Measurements from ENCODE around the gene NPTX1. TPM values are rescaled to one million over a fixed set of nuclear protein-coding genes. Genes with fewer than 3 reads are reported as not detected.

Gene NPTX1
- total and polyA plus RNA-seq, 9 of the 15 experiments (the other 6 are each of a cell fraction or from before 2014, with no cell fraction given) = 0.04 TPM; not detected in 8

DNA sequence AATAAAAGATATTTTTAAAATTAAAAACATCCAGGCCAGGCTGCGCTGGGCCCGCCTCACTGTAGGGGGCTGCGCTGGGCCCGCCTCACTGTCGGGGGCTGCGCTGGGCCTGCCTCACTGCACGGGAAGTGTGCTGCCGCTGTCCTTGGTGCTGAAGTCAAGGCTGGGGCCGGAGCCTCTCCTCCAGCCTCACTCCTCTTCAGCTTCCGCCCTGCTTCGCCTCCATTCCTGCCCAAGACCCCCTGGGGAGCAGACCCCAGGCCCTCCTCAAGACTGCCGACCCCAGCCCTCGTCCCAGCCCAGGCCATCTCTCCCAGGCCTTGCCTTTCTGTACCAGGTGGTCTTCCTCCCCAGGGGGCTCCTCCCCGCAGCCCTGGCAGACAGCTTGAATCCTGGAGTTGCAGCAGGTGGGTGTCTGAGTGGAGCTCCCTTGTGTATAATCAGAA is 35.3 kb downstream of the NPTX1 start (continued):
- TF ChIP-seq, protein P1, sequence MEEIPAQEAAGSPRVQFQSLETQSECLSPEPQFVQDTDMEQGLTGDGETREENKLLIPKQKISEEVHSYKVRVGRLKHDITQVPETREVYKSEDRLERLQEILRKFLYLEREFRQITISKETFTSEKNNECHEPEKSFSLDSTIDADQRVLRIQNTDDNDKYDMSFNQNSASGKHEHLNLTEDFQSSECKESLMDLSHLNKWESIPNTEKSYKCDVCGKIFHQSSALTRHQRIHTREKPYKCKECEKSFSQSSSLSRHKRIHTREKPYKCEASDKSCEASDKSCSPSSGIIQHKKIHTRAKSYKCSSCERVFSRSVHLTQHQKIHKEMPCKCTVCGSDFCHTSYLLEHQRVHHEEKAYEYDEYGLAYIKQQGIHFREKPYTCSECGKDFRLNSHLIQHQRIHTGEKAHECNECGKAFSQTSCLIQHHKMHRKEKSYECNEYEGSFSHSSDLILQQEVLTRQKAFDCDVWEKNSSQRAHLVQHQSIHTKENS (CRISPR knock-in tag; IDR thresholded peaks at IDR 0.05) = no peak
- no peak for TF ChIP-seq BDP1 (IDR thresholded peaks at IDR 0.05; ENCODE audit: insufficient read depth, insufficient read length)
- TF ChIP-seq SOX6 (IDR thresholded peaks at IDR 0.05) = no peak
- TF ChIP-seq, protein P2, sequence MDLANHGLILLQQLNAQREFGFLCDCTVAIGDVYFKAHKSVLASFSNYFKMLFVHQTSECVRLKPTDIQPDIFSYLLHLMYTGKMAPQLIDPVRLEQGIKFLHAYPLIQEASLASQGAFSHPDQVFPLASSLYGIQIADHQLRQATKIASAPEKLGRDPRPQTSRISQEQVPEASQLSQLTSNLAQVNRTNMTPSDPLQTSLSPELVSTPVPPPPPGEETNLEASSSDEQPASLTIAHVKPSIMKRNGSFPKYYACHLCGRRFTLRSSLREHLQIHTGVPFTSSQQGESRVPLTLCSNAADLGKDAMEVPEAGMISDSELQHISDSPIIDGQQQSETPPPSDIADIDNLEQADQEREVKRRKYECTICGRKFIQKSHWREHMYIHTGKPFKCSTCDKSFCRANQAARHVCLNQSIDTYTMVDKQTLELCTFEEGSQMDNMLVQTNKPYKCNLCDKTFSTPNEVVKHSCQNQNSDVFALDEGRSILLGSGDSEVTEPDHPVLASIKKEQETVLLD (IDR thresholded peaks at IDR 0.05) = no peak
- no peak for TF ChIP-seq ZNF444 (CRISPR knock-in tag; IDR thresholded peaks at IDR 0.05)
- no peak for TF ChIP-seq ETV5 (CRISPR knock-in tag; IDR thresholded peaks at IDR 0.05; ENCODE audit: low read depth)

DNA sequence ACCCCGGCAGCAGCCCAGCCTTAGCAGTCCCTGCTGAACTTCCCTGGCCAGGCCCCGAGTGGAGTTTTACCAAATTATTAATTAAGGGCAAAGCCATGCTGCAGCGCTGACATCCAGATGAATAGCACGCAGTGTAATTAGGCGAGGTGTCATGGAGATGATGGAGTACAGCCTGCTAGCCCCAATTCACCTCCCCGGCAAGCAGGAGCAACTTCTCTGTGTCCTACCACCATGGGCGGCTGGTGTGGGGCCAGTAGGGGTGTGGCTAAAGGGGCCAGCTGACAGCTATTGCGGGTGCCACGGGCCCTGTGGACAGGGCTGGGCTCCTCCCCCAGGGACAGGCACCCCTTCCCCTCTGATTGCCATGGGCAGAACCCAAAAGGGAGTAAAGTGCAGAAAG is 36.9 kb downstream of the NPTX1 start:
- peaks cover 8% of the 10 kb centered on the region for H4K20me1 ChIP-seq (replicated peaks; ENCODE audit: control insufficient read depth, insufficient read depth, low read length)
- WGBS (ENCODE audit: insufficient coverage, low coverage, missing lambda C conversion rate) = 0% methylated on average over 8 of the region's 9 CpGs
- peaks cover 22 to 54% of the 10 kb centered on the region in 2 experiments; a peak in 3 of 5 replicates for H3K27me3 ChIP-seq (ENCODE audit: control insufficient read depth in 2 of 2, insufficient read depth in 2 of 2, low read length in 2 of 2)
- H3K27ac ChIP-seq (ENCODE audit: extremely low read depth, low read depth, low read length) = no peak overlapping the region
- H3K4me1 ChIP-seq (replicated peaks in 1 of 2; ENCODE audit: control insufficient read depth in 2 of 2, insufficient read depth in 2 of 2, low read length in 2 of 2) = peaks cover 0 to 16% of the 10 kb centered on the region in 2 experiments; a peak in 2 of 5 replicates
- BruUV-seq (replicated peaks) = no TSS peak
- no peak for DNase-seq (ENCODE audit: extremely low read depth in 1 of 4, low spot score in 3 of 4)
- no peak for ATAC-seq
- in situ Hi-C loops (cut with MboI) (no loop called here), intact Hi-C loops (cut with micrococcal nuclease) (no loop called here)
- H2AFZ ChIP-seq (ENCODE audit: low read depth, low read length) = no peak overlapping the region
- H3K36me3 ChIP-seq (ENCODE audit: control insufficient read depth, insufficient read depth, low read length) = no peaks in the 10 kb centered on the region
- H3K9ac ChIP-seq (ENCODE audit: insufficient read depth in 1 of 2, low read depth in 2 of 2, low read length in 2 of 2) = no peak overlapping the region
- no peak overlapping the region for H3K4me2 ChIP-seq (ENCODE audit: insufficient read depth, low read length)
- no peak for FAIRE-seq
- ChIA-PET POLR2A (interaction anchor here (0.6 kb wide), 1 partner anchor 8 kb away, joined by 4 read pairs; no protein-coding TSS in a partner anchor), CTCF (ENCODE audit: low intra/inter-chr PET ratio) (no interaction called here)
- H3K4me3 ChIP-seq = no peak overlapping the region
- H3K79me2 ChIP-seq (ENCODE audit: control insufficient read depth, insufficient read depth, low read length) = no peaks in the 10 kb centered on the region
- H3K9me1 ChIP-seq (ENCODE audit: control insufficient read depth, insufficient read depth, low read length) = no peaks in the 10 kb centered on the region
- no peaks in the 10 kb centered on the region; the same call in 1 of the 2 replicates for H3K9me3 ChIP-seq (replicated peaks; ENCODE audit: control insufficient read depth, insufficient read depth, low read depth, low read length)
- TF ChIP-seq, protein P3, sequence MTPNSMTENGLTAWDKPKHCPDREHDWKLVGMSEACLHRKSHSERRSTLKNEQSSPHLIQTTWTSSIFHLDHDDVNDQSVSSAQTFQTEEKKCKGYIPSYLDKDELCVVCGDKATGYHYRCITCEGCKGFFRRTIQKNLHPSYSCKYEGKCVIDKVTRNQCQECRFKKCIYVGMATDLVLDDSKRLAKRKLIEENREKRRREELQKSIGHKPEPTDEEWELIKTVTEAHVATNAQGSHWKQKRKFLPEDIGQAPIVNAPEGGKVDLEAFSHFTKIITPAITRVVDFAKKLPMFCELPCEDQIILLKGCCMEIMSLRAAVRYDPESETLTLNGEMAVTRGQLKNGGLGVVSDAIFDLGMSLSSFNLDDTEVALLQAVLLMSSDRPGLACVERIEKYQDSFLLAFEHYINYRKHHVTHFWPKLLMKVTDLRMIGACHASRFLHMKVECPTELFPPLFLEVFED (CRISPR knock-in tag; conservative IDR thresholded peaks at IDR 0.05) = no peak
- TF ChIP-seq STAT5B (CRISPR knock-in tag; IDR thresholded peaks at IDR 0.05) (no peak), PURB (CRISPR knock-in tag; IDR thresholded peaks at IDR 0.05; ENCODE audit: low read depth) (no peak), ZNF217 (CRISPR knock-in tag; IDR thresholded peaks at IDR 0.05) (no peak), SMARCA5 (IDR thresholded peaks at IDR 0.05) (no peak), C11orf30 (IDR thresholded peaks at IDR 0.05; ENCODE audit: low read depth) (no peak), NUFIP1 (IDR thresholded peaks at IDR 0.05; ENCODE audit: partially characterized antibody) (no peak), GTF2E2 (tag; IDR thresholded peaks at IDR 0.05) (no peak), ZNF408 (CRISPR knock-in tag; IDR thresholded peaks at IDR 0.05; ENCODE audit: low read depth) (no peak), GABPA (tag; conservative IDR thresholded peaks at IDR 0.05; ENCODE audit: low read depth) (no peak), TGIF2 (CRISPR knock-in tag; IDR thresholded peaks at IDR 0.05) (no peak), BCL6 (CRISPR knock-in tag; IDR thresholded peaks at IDR 0.05) (no peak), STAG1 (CRISPR knock-in tag; IDR thresholded peaks at IDR 0.05; ENCODE audit: borderline replicate concordance) (no peak), BRCA1 (IDR thresholded peaks at IDR 0.05) (no peak), BRCA1 (CRISPR knock-in tag; IDR thresholded peaks at IDR 0.05) (no peak), EP300 (IDR thresholded peaks at IDR 0.05; ENCODE audit: low read length) (no peak)
